ENCODE results near the gene OR13A1. TPM values are rescaled to one million over a fixed set of nuclear protein-coding genes. Genes with fewer than 3 reads are reported as not detected.
A peak's percentile ranks its signal among the peaks of the same experiment; 100 is the strongest.
"Not testable (repeated sequence)": the region's sequence is repeated elsewhere in the genome, so short reads cannot be mapped to it uniquely, and the experiment has no call there.

OR13A1 gene
- total RNA-seq, 2 donors from 2014 or later, result not detected

DNA sequence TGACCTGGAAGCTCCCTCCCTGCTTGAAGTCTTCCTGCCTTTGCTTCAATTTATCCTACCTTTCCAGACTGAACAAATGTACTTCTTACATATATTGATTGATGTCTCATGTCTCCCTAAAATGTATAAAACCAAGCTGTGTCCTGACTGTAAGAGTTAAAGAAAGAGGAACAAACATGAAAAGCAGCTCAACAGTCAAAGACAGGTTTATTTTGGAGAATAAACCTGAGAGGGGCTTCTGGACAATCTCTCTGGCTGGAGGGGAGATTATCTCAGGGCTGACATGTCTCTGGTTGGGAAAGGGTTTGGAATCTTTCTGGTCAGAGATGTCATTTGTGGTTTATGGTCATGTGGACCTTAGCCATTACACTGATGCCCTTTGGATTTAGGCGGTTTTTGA is 41.0 kb downstream of the OR13A1 start:
- peaks cover 0 to 4% of the 10 kb centered on the region in 2 donors for H3K36me3 Mint-ChIP-seq (ENCODE audit: insufficient read depth in 2 of 2)
- no peak overlapping the region for H3K4me3 Mint-ChIP-seq
- H3K4me1 Mint-ChIP-seq (ENCODE audit: low read depth), result no peaks in the 10 kb centered on the region
- no peaks in the 10 kb centered on the region for H3K27me3 Mint-ChIP-seq (ENCODE audit: low read depth)
- no peak overlapping the region for H3K27ac Mint-ChIP-seq
- H3K9me3 Mint-ChIP-seq, result peaks cover 0 to 4% of the 10 kb centered on the region in 2 donors
- DNase-seq (no peak), ATAC-seq (replicated peaks in 1 of 2) (no peak)

DNA sequence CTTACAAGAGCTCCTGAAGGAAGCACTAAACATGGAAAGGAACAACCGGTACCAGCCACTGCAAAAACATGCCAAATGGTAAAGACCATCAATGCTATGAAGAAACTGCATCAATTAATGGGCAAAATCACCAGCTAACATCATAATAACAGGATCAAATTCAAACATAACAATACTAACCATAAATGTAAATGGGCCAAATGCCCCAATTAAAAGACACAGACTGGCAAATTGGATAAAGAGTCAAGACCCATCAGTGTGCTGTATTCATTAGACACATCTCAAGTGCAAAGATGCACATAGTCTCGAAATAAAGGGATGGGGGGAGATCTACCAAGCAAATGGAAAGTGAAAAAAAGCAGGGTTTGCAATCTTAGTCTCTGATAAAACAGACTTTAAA is 47.6 kb downstream of the OR13A1 start:
- not testable (repeated sequence) for ATAC-seq (replicated peaks in 1 of 2); H3K4me1 Mint-ChIP-seq (ENCODE audit: low read depth); DNase-seq; H3K4me3 Mint-ChIP-seq; H3K27ac Mint-ChIP-seq; H3K36me3 Mint-ChIP-seq (ENCODE audit: insufficient read depth in 2 of 2); H3K9me3 Mint-ChIP-seq
- peaks cover 15% of the 10 kb centered on the region for H3K27me3 Mint-ChIP-seq (ENCODE audit: low read depth)

DNA sequence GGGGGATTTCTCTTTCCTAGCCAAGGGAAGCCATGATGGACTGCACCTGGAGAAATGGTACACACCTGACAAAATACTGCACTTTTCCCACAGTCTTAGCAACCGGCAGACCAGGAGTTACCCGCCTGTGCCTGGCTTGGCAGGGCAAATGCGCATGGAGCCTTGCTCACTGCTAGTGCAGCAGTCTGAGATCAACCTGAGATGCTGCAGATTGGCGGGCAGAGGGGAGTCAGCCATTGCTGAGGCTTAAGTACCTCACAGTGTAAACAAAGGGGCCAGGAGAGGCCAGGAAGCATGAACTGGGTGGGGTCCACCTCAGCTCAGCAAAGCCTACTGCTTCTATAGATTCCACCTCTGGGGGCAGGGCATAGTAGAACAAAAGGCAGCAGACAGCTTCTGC is 49.4 kb downstream of the OR13A1 start:
- H3K27me3 Mint-ChIP-seq (ENCODE audit: low read depth), result peaks cover 30% of the 10 kb centered on the region
- H3K36me3 Mint-ChIP-seq (ENCODE audit: insufficient read depth in 2 of 2), result peaks cover 3 to 4% of the 10 kb centered on the region in 2 donors
- H3K27ac Mint-ChIP-seq, result no peak overlapping the region
- peaks cover 3 to 9% of the 10 kb centered on the region in 2 donors for H3K9me3 Mint-ChIP-seq
- ATAC-seq (replicated peaks in 1 of 2), result no peak
- no peak overlapping the region for H3K4me3 Mint-ChIP-seq
- H3K4me1 Mint-ChIP-seq (ENCODE audit: low read depth), result no peaks in the 10 kb centered on the region
- DNase-seq, result no peak

DNA sequence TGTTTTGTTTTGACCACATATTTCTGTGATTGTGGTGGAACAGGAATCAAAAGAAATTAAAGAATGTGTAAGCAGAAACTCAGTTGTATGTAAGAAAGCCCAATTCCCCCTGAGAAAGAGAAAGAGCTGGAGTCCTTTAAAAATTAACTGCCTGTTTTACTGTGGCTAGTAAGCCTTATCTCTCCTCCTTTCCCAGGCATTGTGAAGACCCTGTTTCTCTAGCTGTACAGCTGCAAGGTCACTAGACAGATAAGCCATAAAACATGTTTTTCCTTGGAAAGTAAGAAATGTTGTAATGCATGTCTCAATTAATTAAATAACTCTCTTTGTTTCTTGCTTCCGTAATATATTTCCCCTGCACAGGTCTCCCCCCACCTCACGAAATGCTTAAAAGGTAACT is 53.5 kb downstream of the OR13A1 start:
- Mint-ChIP-seq H3K36me3 (ENCODE audit: insufficient read depth in 2 of 2) (no peaks in the 10 kb centered on the region), H3K27me3 (ENCODE audit: low read depth) (peaks cover 15% of the 10 kb centered on the region), H3K4me3 (no peak overlapping the region), H3K27ac (no peak overlapping the region), H3K9me3 (peaks cover 2 to 3% of the 10 kb centered on the region in 2 donors), H3K4me1 (ENCODE audit: low read depth) (no peaks in the 10 kb centered on the region)
- ATAC-seq (replicated peaks in 1 of 2) (no peak), DNase-seq (no peak)

- no peak overlapping the region for H3K27ac Mint-ChIP-seq
- H3K4me3 Mint-ChIP-seq, result no peak overlapping the region
- ATAC-seq (replicated peaks in 1 of 2) (no peak), DNase-seq (no peak)
- H3K4me1 Mint-ChIP-seq (ENCODE audit: low read depth), result no peaks in the 10 kb centered on the region
- peaks cover 15% of the 10 kb centered on the region for H3K27me3 Mint-ChIP-seq (ENCODE audit: low read depth)
- H3K36me3 Mint-ChIP-seq (ENCODE audit: insufficient read depth in 2 of 2), result no peaks in the 10 kb centered on the region
- H3K9me3 Mint-ChIP-seq, result peaks cover 2 to 3% of the 10 kb centered on the region in 2 donors
Measured at GRCh38 chr10:45261243-45261775, 54.1 kb downstream of the OR13A1 start.

DNA sequence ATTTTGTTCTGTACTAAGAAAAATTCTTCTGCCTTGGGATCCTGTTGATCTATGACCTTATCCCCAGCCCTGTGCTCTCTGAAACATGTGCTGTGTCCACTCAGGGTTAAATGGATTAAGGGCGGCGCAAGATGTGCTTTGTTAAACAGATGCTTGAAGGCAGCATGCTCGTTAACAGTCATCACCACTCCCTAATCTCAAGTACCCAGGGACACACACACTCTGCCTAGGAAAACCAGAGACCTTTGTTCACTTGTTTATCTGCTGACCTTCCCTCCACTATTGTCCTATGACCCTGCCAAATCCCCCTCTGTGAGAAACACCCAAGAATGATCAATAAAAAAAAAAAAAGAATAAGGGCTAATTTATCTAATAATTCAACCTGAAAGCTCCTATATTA is 54.8 kb downstream of the OR13A1 start:
- H3K27ac Mint-ChIP-seq; H3K36me3 Mint-ChIP-seq (ENCODE audit: insufficient read depth in 2 of 2); ATAC-seq (replicated peaks in 1 of 2); DNase-seq; H3K9me3 Mint-ChIP-seq; H3K4me1 Mint-ChIP-seq (ENCODE audit: low read depth); H3K4me3 Mint-ChIP-seq: not testable (repeated sequence)
- H3K27me3 Mint-ChIP-seq (ENCODE audit: low read depth), result peaks cover 15% of the 10 kb centered on the region

DNA sequence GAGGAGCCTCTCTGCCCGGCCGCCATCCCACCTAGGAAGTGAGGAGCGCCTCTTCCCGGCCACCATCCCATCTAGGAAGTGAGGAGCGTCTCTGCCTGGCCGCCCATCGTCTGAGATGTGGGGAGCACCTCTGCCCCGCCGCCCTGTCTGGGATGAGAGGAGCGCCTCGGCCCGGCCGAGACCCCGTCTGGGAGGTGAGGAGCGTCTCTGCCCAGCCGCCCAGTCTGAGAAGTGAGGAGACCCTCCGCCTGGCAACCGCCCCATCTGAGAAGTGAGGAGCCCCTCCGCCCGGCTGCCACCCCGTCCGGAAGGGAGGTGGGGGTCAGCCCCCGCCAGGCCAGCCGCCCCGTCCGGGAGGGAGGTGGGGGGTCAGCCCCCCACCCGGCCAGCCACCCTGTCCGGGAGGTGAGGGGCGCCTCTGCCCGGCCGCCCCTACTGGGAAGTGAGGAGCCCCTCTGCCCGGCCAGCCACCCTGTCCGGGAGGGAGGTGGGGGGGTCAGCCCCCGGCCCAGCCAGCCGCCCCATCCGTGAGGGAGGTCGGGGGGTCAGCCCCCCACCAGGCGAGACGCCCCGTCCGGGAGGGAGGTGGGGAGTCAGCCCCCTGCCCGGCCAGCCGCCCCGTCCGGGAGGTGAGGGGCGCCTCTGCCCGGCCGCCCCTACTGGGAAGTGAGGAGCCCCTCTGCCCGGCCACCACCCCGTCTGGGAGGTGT is 55.5 kb downstream of the OR13A1 start:
- H3K27ac Mint-ChIP-seq; H3K4me3 Mint-ChIP-seq; DNase-seq; H3K4me1 Mint-ChIP-seq (ENCODE audit: low read depth); H3K36me3 Mint-ChIP-seq (ENCODE audit: insufficient read depth in 2 of 2); ATAC-seq (replicated peaks in 1 of 2); H3K9me3 Mint-ChIP-seq: not testable (repeated sequence)
- peaks cover 15% of the 10 kb centered on the region for H3K27me3 Mint-ChIP-seq (ENCODE audit: low read depth)

DNA sequence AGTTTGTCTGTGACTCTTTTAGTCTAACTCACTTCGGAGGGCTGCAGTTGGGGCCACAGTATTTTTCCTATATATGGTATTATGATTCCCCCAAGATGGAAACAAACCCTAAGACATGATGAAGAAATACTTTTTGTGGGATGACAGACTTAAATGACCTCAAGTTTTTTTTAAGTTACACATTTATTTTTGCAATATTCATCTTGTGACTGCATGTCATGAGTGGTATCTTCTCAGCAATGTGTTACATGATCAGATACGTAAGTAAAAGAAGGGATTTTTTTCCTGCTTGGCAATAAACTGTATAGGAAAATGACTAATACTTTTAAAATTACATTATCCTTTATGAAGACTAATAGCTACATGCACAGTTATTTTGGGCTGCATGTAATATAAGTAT is 57.8 kb downstream of the OR13A1 start:
- Mint-ChIP-seq H3K4me3 (no peak overlapping the region), H3K27ac (no peak overlapping the region), H3K27me3 (ENCODE audit: low read depth) (peaks cover 15% of the 10 kb centered on the region), H3K9me3 (no peaks in the 10 kb centered on the region), H3K4me1 (ENCODE audit: low read depth) (peaks cover 10% of the 10 kb centered on the region), H3K36me3 (ENCODE audit: insufficient read depth in 2 of 2) (no peaks in the 10 kb centered on the region)
- no peak for DNase-seq
- no peak for ATAC-seq (replicated peaks in 1 of 2)

DNA sequence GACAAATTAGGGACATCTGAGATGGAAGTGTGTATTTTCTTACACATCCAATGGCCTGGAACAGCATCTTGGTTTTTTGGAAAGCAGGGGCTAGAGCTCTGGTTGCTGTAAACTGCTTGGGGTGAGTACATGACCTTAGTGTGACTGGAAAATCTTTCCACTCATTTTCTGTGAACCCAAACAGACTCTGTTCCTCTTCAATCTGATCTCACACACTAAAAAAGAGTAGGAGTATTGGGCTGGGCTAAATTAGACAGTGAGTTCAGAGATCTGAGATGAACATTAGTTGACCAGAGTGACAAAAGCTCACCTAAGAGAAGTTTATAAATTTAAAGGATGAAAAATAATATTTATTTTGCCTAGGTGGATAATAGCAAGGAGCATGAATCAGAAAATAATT is 59.2 kb downstream of the OR13A1 start:
- ATAC-seq (replicated peaks in 1 of 2) (no peak), DNase-seq (no peak)
- H3K4me3 Mint-ChIP-seq, result no peak overlapping the region
- peaks cover 3% of the 10 kb centered on the region for H3K27me3 Mint-ChIP-seq (ENCODE audit: low read depth)
- H3K27ac Mint-ChIP-seq, result no peak overlapping the region
- peaks cover 11% of the 10 kb centered on the region for H3K4me1 Mint-ChIP-seq (ENCODE audit: low read depth)
- no peaks in the 10 kb centered on the region for H3K36me3 Mint-ChIP-seq (ENCODE audit: insufficient read depth in 2 of 2)
- no peaks in the 10 kb centered on the region for H3K9me3 Mint-ChIP-seq

- Mint-ChIP-seq H3K36me3 (ENCODE audit: insufficient read depth in 2 of 2) (no peaks in the 10 kb centered on the region), H3K9me3 (no peaks in the 10 kb centered on the region), H3K4me1 (ENCODE audit: low read depth) (peaks cover 16% of the 10 kb centered on the region), H3K27me3 (ENCODE audit: low read depth) (no peaks in the 10 kb centered on the region), H3K4me3 (no peak overlapping the region), H3K27ac (no peak overlapping the region)
- DNase-seq, result no peak
- no peak for ATAC-seq (replicated peaks in 1 of 2)
Measured at GRCh38 chr10:45255706-45256105, 59.7 kb downstream of the OR13A1 start.

DNA sequence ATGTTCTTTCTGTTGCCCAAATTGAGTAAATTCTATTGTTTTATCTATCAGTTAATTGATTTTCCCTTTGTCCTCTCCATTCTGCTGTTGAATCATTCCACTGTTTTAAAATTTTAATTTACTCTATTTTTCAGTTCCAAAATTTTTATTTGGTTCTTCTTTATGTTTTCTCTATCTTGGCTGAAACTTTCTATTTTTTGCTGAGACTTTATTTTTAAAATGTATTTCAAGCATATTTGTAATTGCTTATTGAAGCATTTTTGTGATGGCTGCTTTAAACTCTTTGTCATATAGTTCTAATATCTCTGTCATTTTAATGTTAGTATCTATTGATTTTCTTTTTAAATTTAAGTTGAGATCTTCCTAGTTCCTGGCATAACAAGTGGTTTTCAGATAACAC is 60.5 kb downstream of the OR13A1 start:
- Mint-ChIP-seq H3K27me3 (ENCODE audit: low read depth) (no peaks in the 10 kb centered on the region), H3K27ac (no peak overlapping the region), H3K4me1 (ENCODE audit: low read depth) (peaks cover 18% of the 10 kb centered on the region), H3K36me3 (ENCODE audit: insufficient read depth in 2 of 2) (no peaks in the 10 kb centered on the region), H3K4me3 (no peak overlapping the region), H3K9me3 (no peaks in the 10 kb centered on the region)
- ATAC-seq (replicated peaks in 1 of 2), result no peak
- no peak for DNase-seq

DNA sequence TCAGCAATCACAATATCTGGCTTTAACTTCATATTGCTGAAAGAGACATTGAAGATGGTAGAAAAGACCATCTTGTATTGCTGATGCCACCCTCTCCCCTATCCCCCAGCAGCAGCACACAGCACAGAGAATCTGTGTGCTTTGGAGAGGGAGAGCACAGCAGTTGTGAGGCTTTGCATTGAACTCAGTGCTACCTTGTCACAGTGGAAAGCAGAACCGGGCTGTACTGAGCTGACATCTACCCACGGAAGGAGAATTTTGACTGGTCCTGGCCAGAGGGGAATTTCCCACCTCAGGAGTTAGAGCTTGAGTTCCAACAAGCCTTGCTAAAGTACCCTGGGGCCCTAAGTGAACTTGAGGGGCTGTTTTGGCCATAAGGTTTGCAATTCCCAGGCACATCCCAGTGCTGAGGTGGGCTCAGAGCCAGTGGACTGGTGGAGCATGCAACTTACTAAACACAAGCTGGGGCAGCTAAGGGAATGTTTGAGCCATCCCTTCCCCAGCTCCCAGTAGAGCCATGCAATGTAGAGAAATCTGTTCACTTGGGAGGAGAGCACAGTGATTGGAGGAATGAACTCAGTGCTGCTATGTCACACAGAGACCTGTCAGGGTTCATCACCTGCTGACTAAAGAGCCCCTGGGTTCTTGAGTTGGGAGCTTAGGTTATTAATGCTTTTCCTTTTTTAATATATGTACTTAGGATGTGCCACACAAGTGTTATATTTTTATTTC is 62.1 kb downstream of the OR13A1 start:
- DNase-seq (peak; percentile 30 to 31), ATAC-seq (replicated peaks in 1 of 2) (peak; percentile 81 to 84)
- Mint-ChIP-seq H3K4me3 (no peak overlapping the region), H3K27me3 (ENCODE audit: low read depth) (peaks cover 7% of the 10 kb centered on the region), H3K4me1 (ENCODE audit: low read depth) (peaks cover 18% of the 10 kb centered on the region), H3K36me3 (ENCODE audit: insufficient read depth in 2 of 2) (no peaks in the 10 kb centered on the region), H3K27ac (no peak overlapping the region), H3K9me3 (no peaks in the 10 kb centered on the region)

All from activated T-cell treated with anti-CD3 and anti-CD28 coated beads, Interleukin-2, amount 50 U/mL, for 72 hours (primary cell).